ENCODE results near the gene MTMR12.

The MTMR12 gene

GRCh38 chr5:32187675-32188074 lies 125.1 kb downstream of the MTMR12 start:
- DNase-seq: no peak

GRCh38 chr5:32182463-32183063 lies 130.2 kb downstream of the MTMR12 start:
- no peak for DNase-seq

Data from activated CD4-positive, alpha-beta T cell treated with anti-CD3 and anti-CD28 coated beads for 48 hours (primary cell).